Ishikawa (cell line): ENCODE measurements around the gene ZNF700.

Source experiments
- MAX ChIP-seq: IDR thresholded peaks from 2 replicates; pipeline ENCODE4 v1.6.1; 2012
- NFIC ChIP-seq: IDR thresholded peaks from 2 replicates; pipeline ENCODE4 v1.6.1; 2012
- TF ChIP-seq, protein P1 (sequence below): IDR thresholded peaks from 2 replicates; pipeline ENCODE4 v1.6.1; 2012; ENCODE audit warnings: low read depth, mild to moderate bottlenecking

GRCh38 chr19:11881151-11881800 is 43.6 kb upstream of the ZNF700 start:
- TF ChIP-seq NFIC (no peak), MAX (no peak)
- TF ChIP-seq, protein P1, sequence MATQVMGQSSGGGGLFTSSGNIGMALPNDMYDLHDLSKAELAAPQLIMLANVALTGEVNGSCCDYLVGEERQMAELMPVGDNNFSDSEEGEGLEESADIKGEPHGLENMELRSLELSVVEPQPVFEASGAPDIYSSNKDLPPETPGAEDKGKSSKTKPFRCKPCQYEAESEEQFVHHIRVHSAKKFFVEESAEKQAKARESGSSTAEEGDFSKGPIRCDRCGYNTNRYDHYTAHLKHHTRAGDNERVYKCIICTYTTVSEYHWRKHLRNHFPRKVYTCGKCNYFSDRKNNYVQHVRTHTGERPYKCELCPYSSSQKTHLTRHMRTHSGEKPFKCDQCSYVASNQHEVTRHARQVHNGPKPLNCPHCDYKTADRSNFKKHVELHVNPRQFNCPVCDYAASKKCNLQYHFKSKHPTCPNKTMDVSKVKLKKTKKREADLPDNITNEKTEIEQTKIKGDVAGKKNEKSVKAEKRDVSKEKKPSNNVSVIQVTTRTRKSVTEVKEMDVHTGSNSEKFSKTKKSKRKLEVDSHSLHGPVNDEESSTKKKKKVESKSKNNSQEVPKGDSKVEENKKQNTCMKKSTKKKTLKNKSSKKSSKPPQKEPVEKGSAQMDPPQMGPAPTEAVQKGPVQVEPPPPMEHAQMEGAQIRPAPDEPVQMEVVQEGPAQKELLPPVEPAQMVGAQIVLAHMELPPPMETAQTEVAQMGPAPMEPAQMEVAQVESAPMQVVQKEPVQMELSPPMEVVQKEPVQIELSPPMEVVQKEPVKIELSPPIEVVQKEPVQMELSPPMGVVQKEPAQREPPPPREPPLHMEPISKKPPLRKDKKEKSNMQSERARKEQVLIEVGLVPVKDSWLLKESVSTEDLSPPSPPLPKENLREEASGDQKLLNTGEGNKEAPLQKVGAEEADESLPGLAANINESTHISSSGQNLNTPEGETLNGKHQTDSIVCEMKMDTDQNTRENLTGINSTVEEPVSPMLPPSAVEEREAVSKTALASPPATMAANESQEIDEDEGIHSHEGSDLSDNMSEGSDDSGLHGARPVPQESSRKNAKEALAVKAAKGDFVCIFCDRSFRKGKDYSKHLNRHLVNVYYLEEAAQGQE, result no peak
